ENCODE data around the gene WDR72. TPM values are rescaled to one million over a fixed set of nuclear protein-coding genes. Genes with fewer than 3 reads are reported as not detected.

WDR72 gene
- polyA plus RNA-seq, 1 donor from 2014 or later, result 0.05 TPM

- Histone ChIP-seq H3K79me2 (replicated peaks; ENCODE audit: insufficient read depth, low read length) (no peaks in the 10 kb centered on the region), H2AFZ (ENCODE audit: low read depth, low read length) (no peak overlapping the region), H3F3A (ENCODE audit: insufficient read depth, low read length, poor library complexity, severe bottlenecking) (no peaks in the 10 kb centered on the region), H3K27me3 (ENCODE audit: insufficient read depth, low read depth, low read length) (no peaks in the 10 kb centered on the region), H3K4me2 (ENCODE audit: low read length) (no peak overlapping the region), H3K9ac (ENCODE audit: low read length) (no peak overlapping the region), H3K9me3 (ENCODE audit: low read length) (no peaks in the 10 kb centered on the region), H3K4me3 (ENCODE audit: low read length) (no peak overlapping the region), H4K20me1 (ENCODE audit: insufficient read depth) (no peaks in the 10 kb centered on the region), H3K36me3 (ENCODE audit: insufficient read depth, low read length) (no peaks in the 10 kb centered on the region), H3K27ac (ENCODE audit: low read length) (no peak overlapping the region), H3K9me2 (ENCODE audit: insufficient read depth, low read length) (no peaks in the 10 kb centered on the region)
- no peak for TF ChIP-seq EP300 (conservative IDR thresholded peaks at IDR 0.05; ENCODE audit: poor library complexity, severe bottlenecking)
- TF ChIP-seq TAF1 (IDR thresholded peaks at IDR 0.05; ENCODE audit: low read depth), result no peak
- no peak for TF ChIP-seq EZH2 (IDR thresholded peaks at IDR 0.05; ENCODE audit: borderline replicate concordance, insufficient read depth, low read length, poor library complexity, severe bottlenecking)
- no peak for TF ChIP-seq RAD21 (conservative IDR thresholded peaks at IDR 0.05)
- TF ChIP-seq MXI1 (conservative IDR thresholded peaks at IDR 0.05; ENCODE audit: poor library complexity, severe bottlenecking), result no peak
- no peak for TF ChIP-seq POLR2AphosphoS5 (IDR thresholded peaks at IDR 0.05)
- TF ChIP-seq, protein P1, sequence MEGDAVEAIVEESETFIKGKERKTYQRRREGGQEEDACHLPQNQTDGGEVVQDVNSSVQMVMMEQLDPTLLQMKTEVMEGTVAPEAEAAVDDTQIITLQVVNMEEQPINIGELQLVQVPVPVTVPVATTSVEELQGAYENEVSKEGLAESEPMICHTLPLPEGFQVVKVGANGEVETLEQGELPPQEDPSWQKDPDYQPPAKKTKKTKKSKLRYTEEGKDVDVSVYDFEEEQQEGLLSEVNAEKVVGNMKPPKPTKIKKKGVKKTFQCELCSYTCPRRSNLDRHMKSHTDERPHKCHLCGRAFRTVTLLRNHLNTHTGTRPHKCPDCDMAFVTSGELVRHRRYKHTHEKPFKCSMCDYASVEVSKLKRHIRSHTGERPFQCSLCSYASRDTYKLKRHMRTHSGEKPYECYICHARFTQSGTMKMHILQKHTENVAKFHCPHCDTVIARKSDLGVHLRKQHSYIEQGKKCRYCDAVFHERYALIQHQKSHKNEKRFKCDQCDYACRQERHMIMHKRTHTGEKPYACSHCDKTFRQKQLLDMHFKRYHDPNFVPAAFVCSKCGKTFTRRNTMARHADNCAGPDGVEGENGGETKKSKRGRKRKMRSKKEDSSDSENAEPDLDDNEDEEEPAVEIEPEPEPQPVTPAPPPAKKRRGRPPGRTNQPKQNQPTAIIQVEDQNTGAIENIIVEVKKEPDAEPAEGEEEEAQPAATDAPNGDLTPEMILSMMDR (IDR thresholded peaks at IDR 0.05; ENCODE audit: poor library complexity, severe bottlenecking), result no peak
- no peak for TF ChIP-seq SMC3 (conservative IDR thresholded peaks at IDR 0.05; ENCODE audit: poor library complexity)
- TF ChIP-seq REST (IDR thresholded peaks at IDR 0.05; ENCODE audit: borderline replicate concordance), result no peak
Observed at GRCh38 chr15:53648934-53649333, 110.5 kb downstream of the WDR72 start.

- H4K20me1 ChIP-seq (ENCODE audit: insufficient read depth), result no peaks in the 10 kb centered on the region
- H3K36me3 ChIP-seq (ENCODE audit: insufficient read depth, low read length), result no peaks in the 10 kb centered on the region
- H3K9me3 ChIP-seq (ENCODE audit: low read length), result no peaks in the 10 kb centered on the region
- no peak overlapping the region for H3K4me2 ChIP-seq (ENCODE audit: low read length)
- peak overlapping the region; percentile 70 for H3K27ac ChIP-seq (ENCODE audit: low read length)
- no peaks in the 10 kb centered on the region for H3F3A ChIP-seq (ENCODE audit: insufficient read depth, low read length, poor library complexity, severe bottlenecking)
- peak overlapping the region; percentile 5 for H3K4me3 ChIP-seq (ENCODE audit: low read length)
- H3K9me2 ChIP-seq (ENCODE audit: insufficient read depth, low read length), result no peaks in the 10 kb centered on the region
- H3K9ac ChIP-seq (ENCODE audit: low read length), result no peak overlapping the region
- peak; percentile 42 for TF ChIP-seq RAD21 (conservative IDR thresholded peaks at IDR 0.05)
- TF ChIP-seq EZH2 (IDR thresholded peaks at IDR 0.05; ENCODE audit: borderline replicate concordance, insufficient read depth, low read length, poor library complexity, severe bottlenecking), result no peak
- TF ChIP-seq EP300 (conservative IDR thresholded peaks at IDR 0.05; ENCODE audit: poor library complexity, severe bottlenecking), result peak; percentile 93
- no peak for TF ChIP-seq TAF1 (IDR thresholded peaks at IDR 0.05; ENCODE audit: low read depth)
- peak; percentile 98 for TF ChIP-seq POLR2AphosphoS5 (IDR thresholded peaks at IDR 0.05)
- TF ChIP-seq MXI1 (conservative IDR thresholded peaks at IDR 0.05; ENCODE audit: poor library complexity, severe bottlenecking), result peak; percentile 26
- peak; percentile 38 for TF ChIP-seq SMC3 (conservative IDR thresholded peaks at IDR 0.05; ENCODE audit: poor library complexity)
- peak; percentile 62 for TF ChIP-seq REST (IDR thresholded peaks at IDR 0.05; ENCODE audit: borderline replicate concordance)
- H2AFZ ChIP-seq (ENCODE audit: low read depth, low read length), result peak overlapping the region; percentile 3
- no peaks in the 10 kb centered on the region for H3K79me2 ChIP-seq (replicated peaks; ENCODE audit: insufficient read depth, low read length)
- H3K27me3 ChIP-seq (ENCODE audit: insufficient read depth, low read depth, low read length), result no peaks in the 10 kb centered on the region
Observed at GRCh38 chr15:53644660-53645059, 114.8 kb downstream of the WDR72 start.

Measured in neural cell (in vitro differentiated cells).